SKM-1 treated with dmso at 0.1 percent for 144 hours (cell line): ENCODE measurements around the gene TMEM37.
"Not testable (repeated sequence)": the region's sequence is repeated elsewhere in the genome, so short reads cannot be mapped to it uniquely, and the experiment has no call there.

ENCODE experiments used
- DNase-seq: peaks from one replicate; lab custom pipeline; 2025; ENCODE audit not compliant: unreplicated experiment; lab: John Stamatoyannopoulos, UW

The TMEM37 gene, protein sequence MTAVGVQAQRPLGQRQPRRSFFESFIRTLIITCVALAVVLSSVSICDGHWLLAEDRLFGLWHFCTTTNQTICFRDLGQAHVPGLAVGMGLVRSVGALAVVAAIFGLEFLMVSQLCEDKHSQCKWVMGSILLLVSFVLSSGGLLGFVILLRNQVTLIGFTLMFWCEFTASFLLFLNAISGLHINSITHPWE

GRCh38 chr2:119431155-119431975 lies at the start of gene TMEM37:
Gene TMEM37, plus strand, starts transcription at chr2:119431854. Its CDS starts 50 bp downstream, at chr2:119431904.
- DNase-seq = peak; percentile 19

GRCh38 chr2:119383410-119384140 lies 48.1 kb upstream of the TMEM37 start:
- no peak for DNase-seq

GRCh38 chr2:119384971-119385370 lies 46.7 kb upstream of the TMEM37 start:
- no peak for DNase-seq

DNA sequence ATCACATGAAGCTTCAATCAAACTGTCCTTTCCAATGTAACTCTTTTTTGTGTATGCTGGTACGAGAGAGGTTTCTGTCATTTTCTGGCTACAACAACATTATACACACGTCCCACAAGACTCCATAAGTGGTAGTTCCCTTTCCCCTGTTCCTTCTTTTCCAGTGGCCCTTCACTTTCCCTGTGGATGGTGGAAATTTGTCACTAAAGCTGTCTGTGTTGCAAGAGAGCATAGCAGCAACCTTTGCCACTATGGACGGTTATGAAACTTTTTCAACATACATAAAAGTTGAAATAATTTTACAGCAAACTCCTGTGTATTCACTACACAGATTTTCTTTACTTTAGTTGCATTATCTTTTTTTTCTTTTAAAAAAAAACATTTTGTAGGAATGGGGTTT lies 46.2 kb upstream of the TMEM37 start:
- no peak for DNase-seq

DNA sequence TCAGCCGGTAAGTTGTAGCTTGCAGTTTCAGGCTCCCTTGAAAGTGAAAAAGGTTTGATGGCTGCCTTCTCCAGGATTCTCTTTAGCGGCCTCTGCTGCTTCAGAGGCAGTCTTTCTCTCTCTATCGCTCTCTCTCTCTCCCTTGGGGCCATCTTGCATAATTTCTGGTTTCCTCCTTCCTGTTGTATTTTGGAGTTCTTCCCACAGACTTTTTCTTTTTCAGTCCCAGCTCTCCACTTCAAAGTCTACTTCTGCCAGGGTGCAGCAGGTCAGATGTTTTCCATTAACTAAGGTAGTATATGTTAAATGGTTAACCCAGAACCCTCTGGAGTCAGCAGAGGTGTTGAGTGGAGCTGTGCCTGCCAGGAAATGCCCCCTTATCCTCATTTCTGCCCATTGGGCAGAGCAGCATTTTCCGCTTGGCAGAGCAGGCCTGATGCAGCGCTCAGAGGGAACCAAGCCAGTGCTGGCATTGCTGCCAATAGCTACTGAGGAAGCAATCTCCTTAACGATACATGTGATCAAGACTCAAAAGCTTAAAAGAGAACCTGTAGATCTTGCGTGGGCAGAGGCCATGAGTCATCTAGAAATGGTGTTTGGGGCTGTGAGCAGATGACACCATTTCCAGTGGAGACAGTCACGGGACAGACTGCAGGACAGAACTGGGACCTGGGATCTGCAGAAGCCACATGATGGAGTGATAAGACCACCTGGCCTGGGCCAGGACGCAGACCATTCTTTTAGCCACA lies 44.1 kb upstream of the TMEM37 start:
- DNase-seq = peak; percentile 78

DNA sequence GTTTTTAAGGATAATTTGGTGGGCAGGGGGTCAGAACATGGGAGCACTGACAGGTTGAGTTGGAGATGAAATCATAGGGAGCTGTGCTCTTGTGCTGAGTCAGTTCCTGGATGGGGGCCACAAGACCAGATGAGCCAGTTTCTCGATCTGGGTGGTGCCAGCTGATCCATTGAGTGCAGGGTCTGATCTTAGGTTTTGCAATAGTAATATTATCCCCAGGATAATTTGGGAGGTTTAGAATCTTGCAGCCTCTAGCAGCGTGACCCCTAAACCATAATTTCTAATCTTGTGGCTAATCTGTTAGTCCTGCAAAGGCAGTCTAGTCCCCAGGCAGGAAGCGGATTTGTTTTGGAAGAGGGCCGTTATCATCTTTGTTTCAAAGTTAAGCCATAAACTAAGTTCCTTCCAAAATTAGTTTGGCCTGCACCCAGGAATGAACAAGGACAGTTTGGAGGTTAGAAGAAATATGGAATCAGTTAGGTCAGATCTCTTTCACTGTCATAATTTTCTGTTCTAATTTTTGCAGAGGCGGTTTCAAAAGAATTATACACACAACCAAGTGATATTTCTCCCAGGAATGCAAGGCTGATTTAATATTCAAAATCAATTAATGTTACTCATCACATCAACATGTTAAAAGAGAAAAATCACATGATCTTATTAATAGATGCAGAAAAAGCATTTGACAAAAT lies 41.9 kb upstream of the TMEM37 start:
- DNase-seq = no peak

DNA sequence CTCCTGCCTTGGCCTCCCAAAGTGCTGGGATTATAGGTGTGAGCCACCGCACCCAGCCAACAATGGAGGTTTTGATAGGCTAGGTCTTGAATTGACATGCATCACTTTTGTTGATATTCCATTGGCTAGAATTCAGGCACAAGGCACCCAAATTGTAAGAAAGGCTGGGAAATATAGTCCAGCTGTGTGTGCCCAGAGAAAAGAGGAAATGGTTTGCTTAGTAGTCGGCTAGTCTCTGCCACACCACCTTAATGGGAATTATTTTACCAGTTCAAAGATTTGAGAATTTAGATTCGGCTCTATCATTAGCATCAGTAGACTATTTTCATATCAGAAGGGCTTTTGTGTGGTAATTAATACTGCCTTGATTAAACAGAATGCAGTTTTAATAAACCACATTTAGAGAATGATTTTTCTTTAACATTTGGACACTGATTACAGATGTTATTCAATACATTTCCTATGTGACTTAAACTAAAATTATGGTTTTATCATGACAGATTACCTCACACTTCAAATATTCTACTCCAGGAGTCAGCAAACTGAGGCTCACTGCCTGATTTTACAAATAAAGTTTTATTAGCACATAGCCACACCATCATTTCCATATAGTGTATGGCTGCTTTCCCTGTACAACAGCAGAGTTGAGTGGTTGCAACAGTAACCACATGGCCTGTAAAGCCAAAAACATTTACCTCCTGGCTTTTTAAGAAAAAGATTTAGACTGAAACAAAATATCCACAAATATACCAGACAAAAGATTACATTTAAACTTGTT lies 37.5 kb upstream of the TMEM37 start:
- DNase-seq = peak; percentile 6

DNA sequence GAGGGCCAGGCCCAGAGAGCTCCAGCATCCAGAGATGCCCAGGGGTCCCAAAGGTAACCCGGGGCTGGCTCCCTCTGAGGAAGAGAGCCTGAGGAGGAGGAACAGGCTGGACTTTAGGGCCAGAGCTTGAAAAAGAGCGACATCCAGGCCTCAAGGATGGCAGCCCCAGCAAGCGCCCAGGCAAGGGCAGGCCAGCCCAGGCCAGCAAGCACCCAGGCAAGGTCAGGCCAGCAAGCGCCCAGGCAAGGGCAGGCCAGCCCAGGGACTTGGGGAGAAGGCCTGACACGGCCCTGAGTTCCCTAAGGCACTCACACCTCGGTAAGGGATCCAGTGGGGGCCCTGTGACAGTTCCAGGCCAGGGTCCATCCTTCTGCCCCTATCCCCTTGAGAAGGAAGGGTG lies 34.5 kb upstream of the TMEM37 start:
- DNase-seq = no peak

- no peak for DNase-seq
Observed at GRCh38 chr2:119402106-119402505, 29.5 kb upstream of the TMEM37 start.

GRCh38 chr2:119402645-119403560 lies 28.8 kb upstream of the TMEM37 start:
- DNase-seq = peak; percentile 78

- DNase-seq = not testable (repeated sequence)
Observed at GRCh38 chr2:119403618-119404017, 28.0 kb upstream of the TMEM37 start.

- no peak for DNase-seq
Observed at GRCh38 chr2:119405151-119405550, 26.5 kb upstream of the TMEM37 start.

- peak; percentile 61 for DNase-seq
Observed at GRCh38 chr2:119407430-119408220, 24.0 kb upstream of the TMEM37 start.

DNA sequence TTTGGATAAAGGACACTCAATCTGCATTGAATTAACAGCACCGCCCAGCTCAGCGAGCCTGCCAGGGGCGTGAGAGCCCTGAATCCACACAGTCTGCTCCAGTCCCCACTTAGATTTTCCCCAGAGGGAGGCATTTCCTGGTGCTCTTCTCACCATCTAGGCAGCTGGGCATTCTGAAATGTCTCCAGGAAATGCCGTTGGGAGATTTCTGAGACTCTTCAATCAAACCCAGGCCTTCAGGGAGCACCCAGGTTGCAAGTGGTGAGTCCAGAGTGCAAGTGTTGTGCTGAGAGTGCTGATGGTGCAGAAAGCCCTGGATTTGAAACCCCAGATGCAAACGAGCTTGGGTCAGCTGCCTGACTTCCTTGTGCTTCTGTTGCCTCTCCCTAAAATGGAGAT lies 23.4 kb upstream of the TMEM37 start:
- no peak for DNase-seq

DNA sequence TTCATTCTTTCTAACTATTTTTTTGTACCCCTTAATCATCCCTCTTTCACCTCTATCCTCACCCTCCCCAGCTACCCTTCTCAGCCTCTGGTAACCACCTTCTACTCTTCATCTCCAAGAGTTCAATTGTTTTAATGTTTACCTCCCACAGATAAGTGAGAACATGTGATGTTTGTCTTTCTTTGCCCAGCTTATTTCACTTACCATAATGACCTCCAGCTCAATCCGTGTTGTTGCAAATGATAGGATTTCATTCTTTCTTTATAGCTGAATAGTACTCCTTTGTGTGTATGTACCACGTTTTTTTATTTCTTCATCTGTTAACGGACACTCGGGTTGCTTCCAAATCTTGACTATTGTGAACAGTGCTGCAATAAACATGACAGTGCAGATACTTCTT lies 22.1 kb upstream of the TMEM37 start:
- no peak for DNase-seq

GRCh38 chr2:119414894-119415293 lies 16.8 kb upstream of the TMEM37 start:
- DNase-seq = no peak

DNA sequence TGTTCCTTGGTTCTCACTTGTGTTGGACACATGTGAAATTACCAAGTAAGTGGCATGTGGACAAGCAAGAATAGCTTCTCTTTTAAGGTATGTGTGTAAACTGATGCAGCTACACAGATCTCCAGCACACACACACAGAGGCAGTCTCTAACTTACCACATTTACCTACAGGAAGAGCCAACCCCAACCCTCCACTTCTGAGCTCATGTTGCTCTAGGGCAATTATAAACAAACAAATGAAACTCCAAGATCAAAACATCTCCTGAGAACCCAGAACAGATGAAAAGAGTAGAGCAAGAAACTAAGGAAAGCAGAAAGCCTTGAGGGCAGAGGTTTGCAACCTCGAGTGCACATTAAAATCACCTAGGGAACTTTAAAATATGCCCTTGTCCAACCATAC lies 16.0 kb upstream of the TMEM37 start:
- no peak for DNase-seq

DNA sequence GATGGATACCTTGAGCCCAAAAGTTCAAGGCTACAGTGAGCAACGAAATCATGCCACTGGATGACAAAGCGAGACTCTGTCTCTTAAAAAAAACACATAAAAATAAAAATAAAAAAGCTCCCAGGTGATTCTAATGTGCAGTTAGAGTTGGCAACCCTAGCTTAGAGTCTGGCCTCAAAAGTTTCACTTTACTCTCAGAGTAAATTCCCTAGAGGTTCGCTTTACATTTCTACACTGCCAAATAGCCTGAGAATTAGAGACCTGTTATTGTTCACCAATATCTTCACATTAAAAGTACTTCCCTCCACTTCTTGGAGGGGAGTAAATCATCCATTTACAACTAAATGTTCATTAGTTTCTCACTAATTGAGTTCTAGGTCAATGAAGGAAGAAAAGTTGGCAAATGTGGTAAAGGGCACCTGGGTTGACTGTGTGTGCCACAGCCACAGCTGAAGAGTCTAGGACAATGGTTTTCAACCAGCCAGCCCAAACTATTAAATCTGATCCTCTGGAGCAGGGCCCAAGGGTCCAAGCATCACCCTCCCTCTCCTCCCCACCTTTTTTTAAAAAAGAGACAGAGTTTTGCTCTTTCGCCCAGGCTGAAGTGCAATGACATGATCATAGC lies 15.2 kb upstream of the TMEM37 start:
- DNase-seq = no peak
